Ovary (tissue), 9 donors: Measurements from ENCODE around the gene NEDD4L. TPM values are rescaled to one million over a fixed set of nuclear protein-coding genes. Genes with fewer than 3 reads are reported as not detected.

Experiments used
- DNase-seq, 5 donors: peaks; one replicate each; pipeline ENCODE4 v3.0.0-alpha.2; 2019 to 2020
- H3K27ac ChIP-seq, 2 donors: fragments of 200-600 bp; one replicate each; pipeline versions ENCODE4 v1.5.1 to v1.8.0; 2019 to 2022
- H3K27me3 ChIP-seq: fragments of 200-600 bp; one replicate; pipeline ENCODE4 v1.8.0; 2022
- H3K36me3 ChIP-seq: fragments of 200-600 bp; sonication (generic); one replicate; pipeline ENCODE4 v1.5.1; 2019
- H3K4me1 ChIP-seq: one replicate; pipeline ENCODE4 v1.8.1; 2013; ENCODE audit warnings: mild to moderate bottlenecking, moderate library complexity; ENCODE audit not compliant: insufficient read depth
- H3K4me3 ChIP-seq: fragments of 200-600 bp; sonication (generic); one replicate; pipeline ENCODE4 v1.5.1; 2017
- H3K9me3 ChIP-seq, 2 donors: fragments of 200-600 bp in 1 of 2; sonication (generic) in 1 of 2; one replicate each; pipeline versions ENCODE4 v1.5.1 to v1.8.1; 2013 to 2019; ENCODE audit warnings: mild to moderate bottlenecking in 1 of 2, moderate library complexity in 1 of 2
- EP300 ChIP-seq: sonication (generic); formaldehyde crosslinking; IDR thresholded peaks from one replicate; pipeline ENCODE4 v1.6.1; 2017; ENCODE audit warnings: antibody characterized with exemption
- POLR2A ChIP-seq: fragments of 450-650 bp; IDR thresholded peaks from one replicate; pipeline ENCODE4 v1.6.1; 2017; ENCODE audit warnings: antibody characterized with exemption, mild to moderate bottlenecking, moderate library complexity
- WGBS, 3 donors: extraction: QIAGEN DNeasy Blood & Tissue Kit in 1 of 3; methylation state at CpG; one replicate each; pipeline versions ENCODE4 v1.1.5 to v1.1.7; 2013 to 2017; 5-methylcytosine and 5-hydroxymethylcytosine counted together
- intact Hi-C, 4 donors: fragments of 100-400 bp; cut with DNase I; formaldehyde crosslinking; loops; one replicate each; pipeline versions ENCODE4 v1.11.0 to v1.15.1; 2022 to 2023
- polyA plus RNA-seq, 2 donors: library from polyadenylated mRNA; stranded (reverse); fragments of 200-250 nt in 1 of 2; fragments of 350-450 nt in 1 of 2; fragmentation: Illumina TruSeq in 1 of 2; extraction: RNeasy Lipid Tissue Mini Kit (QIAGEN cat#74804) in 1 of 2; gene quantifications; one replicate each; pipeline ENCODE4 v1.2.3, GENCODE V29; 2013 to 2014
- total RNA-seq, 7 donors: library from RNA; depleted of rRNA in 2 of 7; stranded (reverse); fragments of >200 nt in 2 of 7; fragmentation: NEBNext Ultra II Directional in 3 of 7; extraction: Animal tissue kit (Norgen Biotek cat#: 25700) in 3 of 7; gene quantifications; one replicate each; pipeline versions ENCODE4 v1.1.0 to v1.2.4, GENCODE V29; 2016 to 2023
- TF ChIP-seq, protein P1 (sequence below), 3 donors: fragments of 450-650 bp in 2 of 3; fragments of 200-600 bp in 1 of 3; IDR thresholded peaks; one replicate each; pipeline versions ENCODE4 v1.5.1 to v1.8.0; 2016 to 2022; ENCODE audit warnings: antibody characterized with exemption in 3 of 3, mild to moderate bottlenecking in 1 of 3
- donor health status: DM: no; HTN: no; CAD: no; lungs with moderate emphysema.
- donor health status: DM: no; HTN: no; CAD: no.
- donor health status: Bipolar disorder and iron deficiency.
- donor health status: DM: yes; HTN: yes; CAD: no.
- donor health status: DM: no; HTN: no; CAD: no.
- donor health status: DM: yes; HTN: yes; CAD: no.

Gene NEDD4L
- total and polyA plus RNA-seq, 9 donors, result 11.0 to 75.2 (median 18.2) TPM

GRCh38 chr18:58284699-58285448, 240.8 kb downstream of the NEDD4L start:
- Histone ChIP-seq H3K4me1 (no peaks in the 10 kb centered on the region), H3K27me3 (no peaks in the 10 kb centered on the region), H3K4me3 (no peak overlapping the region), H3K9me3 (no peaks in the 10 kb centered on the region), H3K27ac (no peak overlapping the region), H3K36me3 (no peaks in the 10 kb centered on the region)
- 89 to 95% (median 92%) methylated on average over 6 of the region's 6 CpGs for WGBS, 3 donors
- intact Hi-C loops, result no loop called here
- DNase-seq, result no peak
- TF ChIP-seq EP300 (no peak), POLR2A (no peak)
- TF ChIP-seq, protein P1, sequence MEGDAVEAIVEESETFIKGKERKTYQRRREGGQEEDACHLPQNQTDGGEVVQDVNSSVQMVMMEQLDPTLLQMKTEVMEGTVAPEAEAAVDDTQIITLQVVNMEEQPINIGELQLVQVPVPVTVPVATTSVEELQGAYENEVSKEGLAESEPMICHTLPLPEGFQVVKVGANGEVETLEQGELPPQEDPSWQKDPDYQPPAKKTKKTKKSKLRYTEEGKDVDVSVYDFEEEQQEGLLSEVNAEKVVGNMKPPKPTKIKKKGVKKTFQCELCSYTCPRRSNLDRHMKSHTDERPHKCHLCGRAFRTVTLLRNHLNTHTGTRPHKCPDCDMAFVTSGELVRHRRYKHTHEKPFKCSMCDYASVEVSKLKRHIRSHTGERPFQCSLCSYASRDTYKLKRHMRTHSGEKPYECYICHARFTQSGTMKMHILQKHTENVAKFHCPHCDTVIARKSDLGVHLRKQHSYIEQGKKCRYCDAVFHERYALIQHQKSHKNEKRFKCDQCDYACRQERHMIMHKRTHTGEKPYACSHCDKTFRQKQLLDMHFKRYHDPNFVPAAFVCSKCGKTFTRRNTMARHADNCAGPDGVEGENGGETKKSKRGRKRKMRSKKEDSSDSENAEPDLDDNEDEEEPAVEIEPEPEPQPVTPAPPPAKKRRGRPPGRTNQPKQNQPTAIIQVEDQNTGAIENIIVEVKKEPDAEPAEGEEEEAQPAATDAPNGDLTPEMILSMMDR (IDR thresholded peaks at IDR 0.05), result no peak

DNA sequence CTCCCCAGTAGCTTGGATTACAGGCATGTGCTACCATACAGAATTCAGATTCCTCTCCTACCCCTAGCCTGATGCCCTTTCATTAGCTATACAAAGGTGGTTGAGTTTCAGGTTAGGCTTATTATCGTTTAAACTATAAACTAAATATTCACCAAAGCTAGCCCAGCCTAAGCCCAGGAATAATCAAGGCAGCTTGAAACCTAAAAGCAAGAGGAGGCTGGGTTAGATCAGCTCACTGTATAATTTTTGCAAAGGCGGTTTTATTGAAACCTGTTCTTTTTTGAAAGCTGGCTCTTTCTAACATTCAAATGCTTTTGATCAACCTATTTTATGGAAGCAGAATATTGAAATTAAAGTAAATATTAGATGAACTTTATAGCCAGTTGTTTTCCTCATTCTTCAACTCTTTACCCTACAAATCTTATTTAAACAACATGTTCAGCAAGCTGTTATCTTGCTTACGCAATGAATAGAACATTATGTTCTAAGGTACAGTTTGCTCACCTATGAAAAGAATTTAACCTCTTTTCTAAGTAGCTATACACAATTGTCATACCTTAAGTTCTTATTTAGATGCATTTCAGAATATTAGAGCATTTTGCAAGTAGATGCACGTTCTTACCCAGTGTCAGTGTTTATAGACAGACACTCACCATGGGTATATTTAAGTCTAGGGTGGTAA, 241.6 kb downstream of the NEDD4L start:
- Histone ChIP-seq H3K4me3 (no peak overlapping the region), H3K36me3 (no peaks in the 10 kb centered on the region), H3K4me1 (no peaks in the 10 kb centered on the region), H3K27me3 (no peaks in the 10 kb centered on the region), H3K27ac (no peak overlapping the region), H3K9me3 (no peaks in the 10 kb centered on the region)
- intact Hi-C loops, result no loop called here
- no peak for TF ChIP-seq EP300
- no peak for TF ChIP-seq POLR2A
- TF ChIP-seq, protein P1 (IDR thresholded peaks at IDR 0.05), result no peak
- WGBS, 3 donors, result 82 to 87% (median 86%) methylated on average over 4 of the region's 4 CpGs
- DNase-seq, result no peak

GRCh38 chr18:58286632-58287352, 242.8 kb downstream of the NEDD4L start:
- Histone ChIP-seq H3K27me3 (no peaks in the 10 kb centered on the region), H3K36me3 (no peaks in the 10 kb centered on the region), H3K4me1 (no peaks in the 10 kb centered on the region), H3K4me3 (no peak overlapping the region), H3K9me3 (no peaks in the 10 kb centered on the region), H3K27ac (no peak overlapping the region)
- 68 to 79% (median 69%) methylated on average over 4 of the region's 4 CpGs for WGBS, 3 donors
- TF ChIP-seq, protein P1 (IDR thresholded peaks at IDR 0.05), result no peak
- no peak for TF ChIP-seq POLR2A
- no peak for TF ChIP-seq EP300
- DNase-seq, result no peak
- intact Hi-C loops, result no loop called here

GRCh38 chr18:58287353-58288274, 243.6 kb downstream of the NEDD4L start:
- 58 to 76% (median 67%) methylated on average over 11 of the region's 11 CpGs for WGBS, 3 donors
- H3K4me1 ChIP-seq, result no peaks in the 10 kb centered on the region
- H3K36me3 ChIP-seq, result no peaks in the 10 kb centered on the region
- H3K27ac ChIP-seq, result no peak overlapping the region
- no peak overlapping the region for H3K4me3 ChIP-seq
- H3K27me3 ChIP-seq, result no peaks in the 10 kb centered on the region
- no peak for DNase-seq
- TF ChIP-seq, protein P1 (IDR thresholded peaks at IDR 0.05), result no peak
- no peak for TF ChIP-seq POLR2A
- TF ChIP-seq EP300, result no peak
- intact Hi-C loops, result no loop called here
- no peaks in the 10 kb centered on the region for H3K9me3 ChIP-seq
